ENCODE results near the gene SOX10.
A peak's percentile ranks its signal among the peaks of the same experiment; 100 is the strongest.

Gene SOX10

GRCh38 chr22:37983860-37984791, at the start of gene SOX10:
SOX10 (minus strand) TSS chr22:37984555; CDS start chr22:37983784, 771 bp downstream.
- DNase-seq (ENCODE audit: low spot score): peak; percentile 94

GRCh38 chr22:38033522-38034277, 49.3 kb upstream of the SOX10 start:
- DNase-seq (ENCODE audit: low spot score): peak; percentile 96

- no peak for DNase-seq (ENCODE audit: low spot score)
Observed at GRCh38 chr22:38032681-38033521, 48.5 kb upstream of the SOX10 start.

GRCh38 chr22:38031491-38031890, 47.1 kb upstream of the SOX10 start:
- no peak for DNase-seq (ENCODE audit: low spot score)

GRCh38 chr22:38030311-38031133, 46.2 kb upstream of the SOX10 start:
- no peak for DNase-seq (ENCODE audit: low spot score)

- DNase-seq (ENCODE audit: low spot score): peak; percentile 58
Observed at GRCh38 chr22:38029901-38030300, 45.5 kb upstream of the SOX10 start.

- no peak for DNase-seq (ENCODE audit: low spot score)
Observed at GRCh38 chr22:38029370-38029769, 45.0 kb upstream of the SOX10 start.

GRCh38 chr22:38028344-38029130, 44.2 kb upstream of the SOX10 start:
- no peak for DNase-seq (ENCODE audit: low spot score)

- DNase-seq (ENCODE audit: low spot score): peak; percentile 77
Observed at GRCh38 chr22:38027487-38027886, 43.1 kb upstream of the SOX10 start.

- peak; percentile 89 for DNase-seq (ENCODE audit: low spot score)
Observed at GRCh38 chr22:38026130-38027111, 42.1 kb upstream of the SOX10 start.

GRCh38 chr22:38025514-38025913, 41.2 kb upstream of the SOX10 start:
- DNase-seq (ENCODE audit: low spot score): no peak

- DNase-seq (ENCODE audit: low spot score): no peak
Observed at GRCh38 chr22:38023045-38023444, 38.7 kb upstream of the SOX10 start.

- no peak for DNase-seq (ENCODE audit: low spot score)
Observed at GRCh38 chr22:38021206-38021605, 36.9 kb upstream of the SOX10 start.

- DNase-seq (ENCODE audit: low spot score): peak; percentile 70
Observed at GRCh38 chr22:38018938-38019827, 34.8 kb upstream of the SOX10 start.

GRCh38 chr22:38017939-38018885, 33.9 kb upstream of the SOX10 start:
- DNase-seq (ENCODE audit: low spot score): no peak

GRCh38 chr22:38017272-38017920, 33.0 kb upstream of the SOX10 start:
- DNase-seq (ENCODE audit: low spot score): peak; percentile 90
